NCI-H526 treated with DMSO at 0.1 percent for 48 hours (cell line): ENCODE measurements around the gene WIPF2.

ENCODE experiments used
- DNase-seq: peaks from one replicate; lab custom pipeline; 2025; lab: John Stamatoyannopoulos, UW

Gene WIPF2, protein sequence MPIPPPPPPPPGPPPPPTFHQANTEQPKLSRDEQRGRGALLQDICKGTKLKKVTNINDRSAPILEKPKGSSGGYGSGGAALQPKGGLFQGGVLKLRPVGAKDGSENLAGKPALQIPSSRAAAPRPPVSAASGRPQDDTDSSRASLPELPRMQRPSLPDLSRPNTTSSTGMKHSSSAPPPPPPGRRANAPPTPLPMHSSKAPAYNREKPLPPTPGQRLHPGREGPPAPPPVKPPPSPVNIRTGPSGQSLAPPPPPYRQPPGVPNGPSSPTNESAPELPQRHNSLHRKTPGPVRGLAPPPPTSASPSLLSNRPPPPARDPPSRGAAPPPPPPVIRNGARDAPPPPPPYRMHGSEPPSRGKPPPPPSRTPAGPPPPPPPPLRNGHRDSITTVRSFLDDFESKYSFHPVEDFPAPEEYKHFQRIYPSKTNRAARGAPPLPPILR

DNA sequence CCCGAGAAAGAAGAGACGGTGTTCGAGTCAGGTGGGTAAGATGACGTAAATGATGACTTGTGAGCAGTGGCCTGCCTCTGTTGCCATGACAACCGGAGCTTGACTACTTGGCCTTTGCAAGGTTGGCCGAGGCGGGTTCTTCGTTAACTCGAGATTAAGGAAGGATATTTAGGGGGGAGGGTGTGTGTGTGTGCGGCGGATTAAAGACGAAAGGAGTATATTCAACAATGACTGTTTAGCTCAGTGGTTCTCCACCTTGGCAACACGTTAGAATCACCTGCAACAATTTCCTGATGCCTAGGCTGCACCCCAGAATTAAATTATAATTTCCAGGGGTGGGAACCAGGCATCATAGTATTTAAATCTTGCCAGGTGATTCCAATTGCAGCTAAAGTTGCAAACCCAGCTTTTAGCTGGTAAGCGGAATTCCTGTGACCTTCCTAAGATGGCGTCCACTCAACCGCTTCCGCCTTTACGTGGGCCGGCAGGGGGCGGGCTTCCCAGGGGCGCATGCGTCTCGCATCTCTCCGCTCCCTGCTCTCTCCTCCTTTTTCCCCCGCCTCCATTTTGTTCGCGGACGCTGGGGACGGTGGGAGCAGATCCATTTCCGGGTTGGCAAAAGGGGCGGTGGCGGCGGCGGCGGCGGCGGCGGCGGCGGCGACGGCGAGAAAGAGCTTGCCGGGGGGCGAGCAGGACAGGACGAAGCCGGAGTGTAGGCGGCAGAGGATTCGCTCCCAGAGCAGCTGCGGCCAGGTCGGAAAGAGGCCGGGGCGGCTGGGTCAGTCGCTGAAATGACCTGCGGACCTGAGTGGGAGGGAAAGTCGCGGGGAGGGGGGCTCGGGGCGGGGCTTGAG is at the start of gene WIPF2:
WIPF2 (plus strand) TSS at position 565 of the 854 bp plus-strand sequence. CDS start 37,156 bp downstream, outside the sequence.
- DNase-seq, result peak; percentile 94

DNA sequence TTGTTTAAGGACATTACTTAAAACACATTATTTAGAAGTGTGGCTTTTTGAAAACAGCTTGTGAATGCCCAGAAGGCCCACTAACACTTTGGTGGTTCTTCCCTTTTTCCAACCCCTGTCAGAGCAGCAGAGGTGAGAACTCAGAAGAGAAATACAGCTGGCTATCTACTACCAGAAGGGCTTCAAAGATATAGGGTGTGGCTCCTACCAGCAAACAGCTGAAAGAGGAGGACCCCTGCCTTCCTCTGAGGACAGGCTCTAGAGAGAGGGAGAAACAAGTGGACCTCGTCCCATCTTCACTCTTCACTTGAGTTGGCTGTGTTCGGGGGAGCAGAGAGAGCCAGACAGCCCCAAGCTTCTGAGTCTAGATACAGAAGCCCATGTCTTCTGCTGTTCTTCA is 48.8 kb upstream of the WIPF2 start:
- DNase-seq, result no peak

DNA sequence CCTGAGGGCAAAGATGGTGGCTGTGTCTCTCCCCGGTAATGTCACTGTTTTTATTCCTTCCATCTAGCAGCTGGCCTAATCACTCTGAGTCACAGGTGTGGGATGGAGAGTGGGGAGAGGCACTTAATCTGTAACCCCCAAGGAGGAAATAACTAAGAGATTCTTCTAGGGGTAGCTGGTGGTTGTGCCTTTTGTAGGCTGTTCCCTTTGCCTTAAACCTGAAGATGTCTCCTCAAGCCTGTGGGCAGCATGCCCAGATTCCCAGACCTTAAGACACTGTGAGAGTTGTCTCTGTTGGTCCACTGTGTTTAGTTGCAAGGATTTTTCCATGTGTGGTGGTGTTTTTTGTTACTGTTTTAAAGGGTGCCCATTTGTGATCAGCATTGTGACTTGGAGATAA is 47.4 kb upstream of the WIPF2 start:
- DNase-seq, result no peak

DNA sequence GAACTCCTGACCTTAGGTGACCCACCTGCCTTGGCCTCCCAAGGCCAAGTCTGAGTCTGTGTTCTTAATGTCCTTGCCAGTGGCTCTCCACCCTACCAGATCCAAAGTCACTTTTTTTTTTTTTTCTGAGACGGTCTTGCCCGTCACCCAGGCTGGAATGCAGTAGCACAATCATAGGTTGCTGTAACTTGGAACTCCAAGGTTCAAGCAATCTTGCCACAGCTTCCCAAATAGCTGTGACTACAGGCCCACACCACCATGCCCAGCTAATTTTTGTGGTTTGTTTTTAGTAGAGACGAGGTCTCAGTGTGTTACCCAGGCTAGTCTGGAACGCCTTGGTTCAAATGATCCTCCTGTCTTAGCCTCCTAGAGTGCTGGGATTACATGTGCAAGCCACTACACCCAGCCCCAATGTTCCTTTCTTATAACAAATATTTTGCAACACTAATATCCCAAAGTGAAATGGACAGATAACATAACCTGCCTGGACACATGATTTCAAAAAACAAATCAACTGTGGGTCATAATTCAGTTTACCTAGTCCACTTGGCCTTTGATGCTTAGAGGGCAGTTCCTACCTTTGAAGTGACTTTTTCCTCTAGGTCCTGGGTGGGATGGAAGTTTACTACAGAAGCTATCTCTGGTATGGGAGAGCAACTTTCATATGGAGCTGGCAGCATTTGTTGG is 45.9 kb upstream of the WIPF2 start:
- no peak for DNase-seq

DNA sequence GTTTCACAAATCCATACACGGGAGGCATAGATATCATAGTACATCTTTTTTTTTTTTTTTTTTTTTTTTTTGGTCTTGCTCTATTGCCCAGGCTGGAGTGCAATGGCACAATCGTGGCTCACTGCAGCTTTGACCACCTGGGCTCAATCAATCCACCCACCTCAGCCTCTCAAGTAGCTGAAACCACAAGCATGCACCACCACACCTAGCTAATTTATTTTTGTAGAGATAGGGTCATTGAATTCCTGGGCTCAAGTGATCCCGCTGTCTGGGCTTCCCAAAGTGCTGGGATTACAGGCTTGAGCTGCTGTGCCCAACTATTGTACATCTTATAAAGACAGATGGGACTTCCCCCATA is 45.3 kb upstream of the WIPF2 start:
- no peak for DNase-seq

DNA sequence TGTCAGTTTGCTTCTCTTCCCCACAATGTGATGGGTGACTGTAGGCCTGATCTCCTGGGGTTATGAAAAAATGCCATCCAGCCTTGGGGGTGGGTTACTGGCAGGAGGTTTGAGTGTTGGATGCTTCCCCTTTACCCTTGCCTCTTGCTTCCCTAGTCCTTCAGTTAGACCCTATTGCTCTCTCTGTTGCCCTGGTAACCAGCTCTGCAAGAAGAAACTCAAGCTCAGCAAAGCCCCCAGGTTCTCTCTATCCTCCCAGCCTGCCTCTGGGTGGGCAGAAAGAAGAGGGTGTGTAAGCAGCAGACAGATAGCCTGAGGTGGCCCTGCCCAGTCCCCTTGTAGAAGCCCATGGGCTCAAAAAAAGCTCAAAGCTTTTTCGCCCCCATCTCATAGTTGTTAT is 44.6 kb upstream of the WIPF2 start:
- no peak for DNase-seq

DNA sequence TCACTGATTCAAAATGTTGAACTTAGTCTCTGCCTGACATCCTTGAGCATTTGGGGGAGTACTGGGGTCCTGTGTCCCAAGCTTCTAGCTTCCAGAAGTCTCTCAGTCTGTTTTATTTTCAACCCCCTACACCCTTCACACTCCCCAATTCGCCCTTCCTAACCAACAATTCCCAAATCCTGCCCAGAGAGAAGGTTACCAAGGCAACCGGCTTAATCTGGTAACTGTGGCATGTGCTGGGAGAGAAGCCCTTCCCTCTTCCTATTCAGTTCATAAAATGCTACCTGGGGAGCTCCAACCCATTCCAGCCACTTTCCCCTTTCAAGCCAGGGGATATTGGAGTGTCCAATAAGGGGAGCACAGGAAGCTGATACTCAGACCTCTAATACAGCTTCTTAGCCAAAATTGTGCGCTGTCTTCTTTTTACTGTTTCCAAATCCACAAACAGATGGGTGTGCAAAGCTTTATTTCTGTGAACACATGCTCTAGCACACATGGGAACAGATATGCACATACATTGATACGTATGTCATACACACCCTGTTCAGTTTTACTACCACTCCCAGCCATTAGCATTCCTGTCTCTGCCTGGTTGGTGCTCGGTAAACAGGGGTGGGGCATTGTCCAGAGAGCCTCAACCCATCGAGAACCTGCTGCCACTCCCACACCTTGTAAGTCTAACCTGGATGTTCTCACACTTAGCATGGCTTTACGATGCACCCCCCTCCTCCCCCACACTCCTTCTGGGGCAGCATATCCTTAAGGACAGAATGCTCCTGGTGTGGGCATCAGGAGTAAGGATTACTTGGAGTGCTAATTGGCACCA is 43.0 kb upstream of the WIPF2 start:
- DNase-seq, result no peak

DNA sequence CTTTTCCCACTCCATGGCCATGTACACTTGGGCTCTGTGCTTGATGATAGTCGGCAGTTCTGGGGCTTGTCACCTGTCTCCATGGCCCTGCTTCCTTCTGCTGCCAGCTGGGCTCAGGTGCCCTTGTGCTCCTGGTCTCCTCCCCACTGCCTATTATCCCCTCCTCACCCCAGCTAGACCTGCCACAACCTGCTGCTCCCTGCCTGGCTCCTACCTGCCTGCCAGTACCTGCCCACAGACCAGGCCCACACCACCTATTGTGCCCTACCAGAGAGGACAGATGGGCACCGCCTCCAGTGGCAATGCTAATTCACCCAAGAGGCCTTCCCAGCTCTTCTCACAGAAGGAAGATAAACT is 42.4 kb upstream of the WIPF2 start:
- no peak for DNase-seq

DNA sequence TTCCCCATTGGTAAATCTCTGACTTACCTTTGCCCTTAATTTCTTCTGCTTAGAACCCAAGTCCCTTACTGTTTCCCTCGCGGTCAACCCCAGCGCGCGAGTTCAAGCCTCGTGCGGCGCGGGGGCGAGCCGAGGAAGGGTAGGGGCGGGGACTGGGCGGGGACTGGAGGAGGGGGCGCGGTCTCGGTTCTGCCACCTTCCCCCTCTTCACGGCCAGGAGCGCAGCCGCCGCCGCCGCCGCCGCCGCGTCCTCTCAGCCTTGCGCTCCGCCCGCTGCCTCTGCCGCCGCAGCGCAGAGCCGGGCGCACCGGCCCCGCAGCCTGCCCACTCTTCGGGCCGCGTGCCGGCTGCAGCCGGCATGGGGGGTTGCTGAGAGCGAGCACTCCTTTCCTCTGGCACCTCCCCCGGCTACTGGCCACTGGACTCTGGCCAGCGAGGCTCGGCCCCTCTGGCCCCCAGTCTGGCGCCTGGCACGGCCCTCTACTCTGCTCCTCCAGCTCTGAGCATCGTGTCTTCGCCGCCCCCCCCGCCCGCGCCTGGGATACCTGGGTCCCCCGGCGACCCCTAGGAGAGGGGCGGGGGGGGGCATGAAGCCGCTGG is 41.7 kb upstream of the WIPF2 start, which contains the start of gene RAPGEFL1:
RAPGEFL1 (plus strand) TSS at position 196 of the 600 bp plus-strand sequence; CDS start at position 588, 392 bp downstream.
- DNase-seq, result peak; percentile 53

DNA sequence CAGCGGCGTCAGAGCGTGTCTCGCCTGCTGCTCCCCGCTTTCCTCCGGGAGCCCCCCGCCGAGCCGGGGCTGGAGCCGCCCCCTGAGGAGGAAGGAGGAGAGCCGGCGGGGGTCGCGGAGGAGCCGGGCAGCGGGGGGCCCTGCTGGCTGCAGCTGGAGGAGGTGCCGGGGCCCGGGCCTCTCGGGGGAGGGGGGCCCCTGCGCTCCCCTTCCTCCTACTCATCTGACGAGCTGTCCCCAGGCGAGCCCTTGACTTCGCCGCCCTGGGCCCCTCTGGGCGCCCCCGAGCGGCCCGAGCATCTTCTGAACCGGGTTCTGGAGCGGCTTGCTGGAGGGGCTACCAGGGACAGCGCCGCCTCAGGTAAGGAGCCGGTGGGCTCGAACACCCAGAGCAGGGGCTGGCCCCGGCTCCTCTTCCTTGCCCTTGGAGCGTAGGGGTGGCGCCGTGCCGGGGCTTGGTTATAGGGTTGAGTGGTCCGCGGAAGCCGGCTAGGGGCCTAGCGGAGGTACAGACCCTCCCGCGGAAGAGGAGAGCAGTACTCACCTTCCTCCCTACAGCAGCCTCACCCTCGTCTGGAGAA is 41.0 kb upstream of the WIPF2 start:
- no peak for DNase-seq

DNA sequence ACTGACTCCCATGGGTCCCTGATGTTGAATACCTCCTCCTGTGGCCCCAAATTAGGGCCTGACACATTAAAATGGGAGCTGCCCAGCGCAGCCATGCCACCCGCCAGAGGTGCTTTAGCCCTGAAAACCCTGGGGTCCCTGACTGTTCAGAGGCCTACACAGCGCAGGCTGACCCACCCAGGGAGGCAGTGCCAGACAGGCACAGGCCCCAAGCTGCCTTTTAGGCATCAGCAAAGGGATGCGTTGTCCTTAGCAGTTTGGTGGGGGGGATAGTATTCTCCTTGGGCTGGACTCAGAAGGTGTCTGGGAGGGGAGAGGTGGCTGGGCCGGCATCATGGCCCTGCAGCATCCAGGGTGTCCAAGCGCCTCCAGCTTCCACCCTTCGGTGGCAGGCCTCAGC is 40.4 kb upstream of the WIPF2 start:
- DNase-seq, result no peak

DNA sequence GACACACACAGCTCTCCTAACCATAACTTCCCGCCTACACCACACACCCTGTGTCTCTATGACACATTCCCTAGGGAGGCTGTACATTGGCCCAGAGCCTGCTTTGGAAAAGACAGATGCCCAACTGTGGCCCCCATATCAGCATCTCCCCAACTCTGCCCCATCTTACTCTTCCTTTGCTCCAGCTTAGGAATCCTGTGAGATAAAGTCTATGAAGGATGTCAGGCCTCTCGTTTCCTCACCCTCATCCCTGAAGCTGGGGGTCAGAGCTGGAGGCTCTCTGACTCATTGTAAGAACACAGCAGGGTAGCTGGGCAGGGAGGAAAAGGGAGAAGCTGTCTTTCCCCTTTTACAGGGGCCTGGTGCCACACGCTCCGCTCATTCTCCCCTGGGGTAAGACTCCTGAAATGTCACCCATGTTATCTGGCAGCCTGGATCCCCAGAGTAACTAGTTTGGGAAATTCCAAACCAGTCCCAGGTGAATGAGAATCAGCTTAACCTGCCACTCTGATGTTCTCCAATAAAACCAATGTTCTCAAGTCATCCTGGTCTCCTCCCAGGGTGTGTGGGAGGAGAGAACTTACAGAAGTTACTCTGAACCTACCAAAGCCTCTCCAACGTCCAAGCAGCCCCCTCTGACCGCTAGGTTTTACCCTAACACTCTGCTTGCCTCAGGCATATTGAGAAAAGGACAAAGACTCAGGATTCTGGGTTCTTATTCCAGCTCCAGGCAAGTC is 39.0 kb upstream of the WIPF2 start:
- no peak for DNase-seq

DNA sequence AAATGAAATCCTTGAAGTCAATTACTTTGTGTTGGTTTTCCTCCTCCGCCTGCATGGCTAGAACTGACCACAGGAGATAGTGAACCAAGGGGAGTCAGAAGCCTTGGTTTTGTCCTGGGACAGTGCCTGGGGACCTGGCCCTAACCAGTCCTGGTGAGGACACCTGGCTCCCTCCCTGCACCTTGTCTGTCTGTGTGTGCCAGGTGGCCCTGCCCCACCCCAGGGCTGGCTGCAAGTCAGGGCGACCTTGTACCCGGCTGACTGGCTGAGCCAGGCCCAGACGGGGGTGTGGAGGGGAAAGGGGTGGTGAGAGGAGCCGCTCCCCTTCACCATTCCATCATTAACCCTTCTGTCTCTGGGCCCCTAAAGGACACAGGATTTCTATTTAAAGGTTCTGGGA is 38.4 kb upstream of the WIPF2 start:
- no peak for DNase-seq

DNA sequence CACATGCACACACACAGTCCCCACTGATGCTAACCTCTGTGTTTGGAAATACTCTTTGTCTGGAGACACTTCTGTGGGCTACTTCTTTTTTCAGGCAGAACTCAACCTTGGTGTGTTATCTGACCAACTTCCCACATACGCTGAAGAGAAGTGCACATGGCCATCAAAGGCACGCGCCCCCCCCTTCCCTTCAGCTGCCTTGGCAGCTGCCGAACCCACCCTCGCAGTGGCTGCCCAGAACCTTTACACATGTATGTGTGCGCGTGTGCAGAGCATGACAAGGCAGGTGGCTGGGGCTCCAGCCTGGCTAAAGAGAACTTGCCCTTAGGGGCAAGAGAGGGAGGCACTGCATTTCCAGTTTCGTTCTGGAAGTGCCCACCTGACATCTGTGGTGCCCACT is 37.9 kb upstream of the WIPF2 start:
- DNase-seq, result no peak

DNA sequence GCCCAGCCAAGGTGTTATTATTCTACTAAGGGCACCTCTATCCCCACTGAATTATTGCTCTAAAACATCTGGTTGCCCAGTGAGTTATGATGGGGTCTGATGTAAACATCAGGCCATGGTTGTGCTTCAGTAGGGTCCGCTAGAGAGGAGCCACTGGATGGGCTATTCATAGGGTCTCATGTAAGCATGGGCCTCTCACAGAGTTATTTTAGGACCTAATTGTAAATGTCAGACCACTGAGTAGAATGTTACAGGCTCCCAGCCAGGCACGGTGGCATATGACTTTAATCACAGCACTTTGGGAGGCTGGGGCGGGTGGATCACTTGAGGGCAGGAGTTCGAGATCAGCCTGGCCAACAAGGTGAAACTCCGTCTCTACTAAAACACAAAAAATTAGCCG is 36.5 kb upstream of the WIPF2 start:
- DNase-seq, result no peak

DNA sequence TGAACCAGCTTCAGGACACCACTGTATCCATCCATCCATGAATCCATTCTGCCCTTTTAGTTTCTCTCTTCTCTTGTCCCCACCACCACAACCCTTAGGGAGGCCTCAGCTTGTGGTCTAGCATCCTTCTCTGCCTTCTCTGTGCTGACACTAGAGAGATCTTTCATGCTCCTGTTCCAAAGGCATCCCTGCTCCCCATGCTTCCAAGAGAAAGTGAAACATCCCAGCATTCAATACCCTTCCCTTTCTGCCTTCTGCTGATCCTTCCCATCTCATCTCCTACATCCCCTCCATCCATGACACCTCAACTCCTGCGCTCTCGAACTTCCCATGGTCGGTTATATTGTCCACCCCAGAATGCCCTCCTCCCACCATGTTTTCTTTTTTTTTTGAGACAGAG is 31.9 kb upstream of the WIPF2 start:
- no peak for DNase-seq

DNA sequence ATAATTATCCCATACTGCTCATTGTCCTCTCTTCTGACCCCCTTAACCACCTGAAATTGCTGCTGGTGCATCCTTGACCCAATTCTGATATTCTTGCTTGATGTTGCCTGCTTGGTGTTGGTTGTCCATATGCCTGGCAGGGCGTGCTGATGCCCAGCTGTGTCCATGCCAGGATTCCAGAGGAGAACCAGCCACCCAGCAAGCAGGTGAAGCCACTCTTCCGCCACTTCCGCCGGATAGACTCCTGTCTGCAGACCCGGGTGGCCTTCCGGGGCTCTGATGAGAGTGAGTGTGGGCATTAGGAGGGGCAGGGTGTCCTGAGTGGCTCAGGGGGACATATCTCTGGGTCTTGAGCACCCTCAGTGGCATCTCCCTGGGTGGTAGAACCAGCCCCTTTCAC is 30.4 kb upstream of the WIPF2 start:
- DNase-seq, result no peak

DNA sequence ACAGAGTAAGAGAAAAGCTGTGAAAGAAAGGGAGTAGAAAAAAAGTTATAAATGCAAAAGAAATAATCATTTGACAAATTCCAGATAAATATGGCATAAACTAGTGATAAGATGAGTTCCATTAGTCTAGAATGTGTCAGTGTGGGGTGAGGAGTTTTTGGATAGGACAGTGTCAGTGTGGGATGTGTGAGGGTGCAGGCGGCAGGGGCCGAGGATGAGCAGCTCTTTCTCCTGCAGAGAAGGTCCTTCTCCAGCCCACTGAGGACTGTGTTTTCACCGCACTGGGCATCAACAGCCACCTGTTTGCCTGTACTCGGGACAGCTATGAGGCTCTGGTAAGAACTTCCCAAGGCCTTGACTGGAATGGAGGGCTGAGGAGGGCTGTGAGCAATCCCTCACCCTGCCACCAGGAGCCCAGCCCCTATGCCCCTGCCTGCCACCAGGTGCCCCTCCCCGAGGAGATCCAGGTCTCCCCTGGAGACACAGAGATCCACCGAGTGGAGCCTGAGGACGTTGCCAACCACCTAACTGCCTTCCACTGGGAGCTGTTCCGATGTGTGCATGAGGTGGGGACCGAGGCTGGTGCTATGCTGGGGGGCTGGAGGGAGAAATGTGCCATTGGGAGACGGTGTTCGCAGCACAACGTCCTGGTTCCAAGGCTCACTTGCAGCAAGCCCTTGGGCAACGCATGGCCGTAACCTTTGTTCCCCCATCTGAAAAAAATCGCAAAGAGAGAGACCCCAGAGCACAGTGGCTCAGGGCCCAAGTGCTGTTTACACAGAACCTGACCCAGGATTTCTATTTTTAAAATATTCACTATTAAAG is 28.7 kb upstream of the WIPF2 start:
- DNase-seq, result peak; percentile 30
